GM23338 (cell line): ENCODE data around the gene NTNG1. TPM values are rescaled to one million over a fixed set of nuclear protein-coding genes. Genes with fewer than 3 reads are reported as not detected.

ENCODE experiments used
- ATAC-seq: fragments of 200-7000 bp; cut with Tn5 transposase; 3 replicates; pipeline ENCODE4 v1.9.1; 2020
- DNase-seq: peaks from one replicate; pipeline ENCODE4 v3.0.0-alpha.2; 2015; ENCODE audit warnings: low spot score
- H2AFZ ChIP-seq: fragments of 200-600 bp; sonication (generic); 2 replicates; pipeline ENCODE4 v1.8.0; 2016; ENCODE audit warnings: antibody characterized with exemption, mild to moderate bottlenecking, moderate library complexity
- H3F3A ChIP-seq: fragments of 200-600 bp; sonication (generic); replicated peaks from 2 replicates; pipeline ENCODE4 v1.8.0; 2017; ENCODE audit warnings: antibody characterized with exemption, mixed run types, low read depth
- H3K27ac ChIP-seq: fragments of 200-600 bp; sonication (generic); 2 replicates; pipeline ENCODE4 v1.6.1; 2016; ENCODE audit warnings: low read depth
- H3K27me3 ChIP-seq: fragments of 200-600 bp; sonication (generic); 2 replicates; pipeline ENCODE4 v1.8.0; 2016; ENCODE audit warnings: mild to moderate bottlenecking, mixed run types, moderate library complexity; ENCODE audit not compliant: insufficient read depth
- H3K36me3 ChIP-seq: fragments of 200-600 bp; sonication (generic); 2 replicates; pipeline ENCODE4 v1.8.0; 2016; ENCODE audit warnings: mild to moderate bottlenecking; ENCODE audit not compliant: insufficient read depth
- H3K4me1 ChIP-seq: fragments of 200-600 bp; sonication (generic); 2 replicates; pipeline ENCODE4 v1.8.0; 2016; ENCODE audit warnings: mild to moderate bottlenecking, moderate library complexity; ENCODE audit not compliant: insufficient read depth
- H3K4me2 ChIP-seq: fragments of 200-600 bp; sonication (generic); 2 replicates; pipeline ENCODE4 v1.7.1; 2017; ENCODE audit warnings: mixed run types
- H3K4me3 ChIP-seq: fragments of 200-600 bp; sonication (generic); 2 replicates; pipeline ENCODE4 v1.6.1; 2016; ENCODE audit warnings: mixed run types
- H3K79me2 ChIP-seq: fragments of 200-600 bp; sonication (generic); replicated peaks from 2 replicates; pipeline ENCODE4 v1.8.0; 2017; ENCODE audit warnings: mild to moderate bottlenecking; ENCODE audit not compliant: insufficient read depth
- H3K9me2 ChIP-seq: fragments of 200-600 bp; sonication (generic); 2 replicates; pipeline ENCODE4 v1.8.0; 2017; ENCODE audit not compliant: insufficient read depth
- H4K20me1 ChIP-seq: fragments of 200-600 bp; sonication (generic); replicated peaks from 2 replicates; pipeline ENCODE4 v1.8.0; 2017; ENCODE audit warnings: mild to moderate bottlenecking; ENCODE audit not compliant: insufficient read depth
- H3K27ac Mint-ChIP-seq: 2 replicates; pipeline ENCODE4 v1.8.0; 2020; ENCODE audit warnings: inconsistent platforms, mild to moderate bottlenecking, moderate library complexity, mixed read lengths
- H3K27me3 Mint-ChIP-seq: 3 replicates; pipeline ENCODE4 v1.8.0; 2022; ENCODE audit warnings: low read depth, mild to moderate bottlenecking, moderate library complexity, mixed read lengths, inconsistent platforms; ENCODE audit not compliant: insufficient read depth, poor library complexity
- H3K36me3 Mint-ChIP-seq: 3 replicates; pipeline ENCODE4 v1.8.0; 2021; ENCODE audit warnings: low read depth, mild to moderate bottlenecking, inconsistent platforms, moderate library complexity, mixed read lengths
- H3K4me1 Mint-ChIP-seq: 3 replicates; pipeline ENCODE4 v1.8.0; 2020; ENCODE audit warnings: mild to moderate bottlenecking, inconsistent platforms, mixed read lengths
- H3K4me3 Mint-ChIP-seq: 3 replicates; pipeline ENCODE4 v1.8.0; 2021; ENCODE audit warnings: moderate library complexity, mild to moderate bottlenecking, inconsistent platforms, mixed read lengths
- H3K9me3 Mint-ChIP-seq: 3 replicates; pipeline ENCODE4 v1.8.0; 2020; ENCODE audit warnings: moderate library complexity, mild to moderate bottlenecking, inconsistent platforms, mixed read lengths
- EZH2 ChIP-seq: fragments of 200-600 bp; sonication (generic); IDR thresholded peaks from one replicate; pipeline ENCODE4 v1.8.0; 2017; ENCODE audit warnings: antibody characterized with exemption, mild to moderate bottlenecking, low read depth; ENCODE audit not compliant: unreplicated experiment
- EZH2phosphoT487 ChIP-seq: fragments of 200-600 bp; sonication (generic); IDR thresholded peaks from one replicate; pipeline ENCODE4 v1.8.1; 2018; ENCODE audit warnings: antibody characterized with exemption; ENCODE audit not compliant: unreplicated experiment
- NANOG ChIP-seq: IDR thresholded peaks from 2 replicates; pipeline ENCODE4 v1.6.1; 2016; ENCODE audit warnings: antibody characterized with exemption, borderline replicate concordance
- POLR2AphosphoS5 ChIP-seq: IDR thresholded peaks from 2 replicates; pipeline ENCODE4 v1.6.1; 2016; ENCODE audit warnings: antibody characterized with exemption, low read depth
- STAT1 ChIP-seq: IDR thresholded peaks from one replicate; pipeline ENCODE4 v1.6.1; 2016; ENCODE audit warnings: antibody characterized with exemption; ENCODE audit not compliant: unreplicated experiment
- ZNF114 ChIP-seq: fragments of 250-450 bp; sonication (Bioruptor Pico); IDR thresholded peaks from 2 replicates; pipeline ENCODE4 v1.5.0; 2020; ENCODE audit warnings: mild to moderate bottlenecking, moderate library complexity
- ZNF331 ChIP-seq: fragments of 250-450 bp; sonication (Bioruptor Pico); IDR thresholded peaks from 2 replicates; pipeline ENCODE4 v1.5.0; 2020; ENCODE audit warnings: low read depth, mild to moderate bottlenecking, moderate library complexity
- polyA plus RNA-seq: library from polyadenylated mRNA; unstranded; fragments of >200 nt; fragmentation: Nextera tagmentation; extraction: Ambion mirVana; gene quantifications from 2 replicates; pipeline ENCODE4 v1.2.1, GENCODE V29; 2016
- total RNA-seq: library from RNA; depleted of rRNA; stranded (reverse); fragments of >200 nt; shearing (Covaris generic); gene quantifications from 2 replicates; pipeline ENCODE4 v1.2.3, GENCODE V29; 2014
- TF ChIP-seq, protein P1 (sequence below): fragments of 250-450 bp; sonication (Bioruptor Pico); IDR thresholded peaks from 2 replicates; pipeline ENCODE4 v1.5.0; 2020; ENCODE audit warnings: mild to moderate bottlenecking, moderate library complexity
- TF ChIP-seq, protein P2 (sequence below), 2 experiments: fragments of 200-600 bp in 1 of 2; sonication (generic) in 1 of 2; conservative IDR thresholded peaks; 2 replicates each; pipeline versions ENCODE4 v1.5.1 to v1.6.1; 2016 to 2017; ENCODE audit warnings: antibody characterized with exemption in 2 of 2, low read depth in 2 of 2, mild to moderate bottlenecking in 2 of 2, moderate library complexity in 1 of 2

The NTNG1 gene
- total and polyA plus RNA-seq, 2 experiments from 2014 or later = 7.2 to 10.3 TPM

DNA sequence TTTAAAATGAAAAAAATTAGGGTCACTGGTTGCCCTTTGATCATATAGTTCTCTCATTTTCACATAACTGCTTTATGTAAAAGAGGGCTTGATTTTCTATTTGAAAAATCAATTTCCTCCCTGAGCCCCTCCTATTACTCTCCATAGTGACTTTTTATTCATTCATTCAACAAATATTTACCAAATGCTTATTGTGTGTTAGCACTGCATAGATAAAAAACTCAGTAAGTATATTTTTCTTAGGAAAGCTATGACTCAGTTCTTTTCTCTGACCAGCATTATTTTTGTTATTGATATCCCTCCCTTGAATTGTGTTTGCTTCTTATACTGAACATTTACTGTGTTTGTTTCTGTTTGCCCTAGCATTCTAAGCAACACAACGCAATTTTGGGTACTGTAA lies 59.8 kb downstream of the NTNG1 start (continued):
- TF ChIP-seq, protein P1, sequence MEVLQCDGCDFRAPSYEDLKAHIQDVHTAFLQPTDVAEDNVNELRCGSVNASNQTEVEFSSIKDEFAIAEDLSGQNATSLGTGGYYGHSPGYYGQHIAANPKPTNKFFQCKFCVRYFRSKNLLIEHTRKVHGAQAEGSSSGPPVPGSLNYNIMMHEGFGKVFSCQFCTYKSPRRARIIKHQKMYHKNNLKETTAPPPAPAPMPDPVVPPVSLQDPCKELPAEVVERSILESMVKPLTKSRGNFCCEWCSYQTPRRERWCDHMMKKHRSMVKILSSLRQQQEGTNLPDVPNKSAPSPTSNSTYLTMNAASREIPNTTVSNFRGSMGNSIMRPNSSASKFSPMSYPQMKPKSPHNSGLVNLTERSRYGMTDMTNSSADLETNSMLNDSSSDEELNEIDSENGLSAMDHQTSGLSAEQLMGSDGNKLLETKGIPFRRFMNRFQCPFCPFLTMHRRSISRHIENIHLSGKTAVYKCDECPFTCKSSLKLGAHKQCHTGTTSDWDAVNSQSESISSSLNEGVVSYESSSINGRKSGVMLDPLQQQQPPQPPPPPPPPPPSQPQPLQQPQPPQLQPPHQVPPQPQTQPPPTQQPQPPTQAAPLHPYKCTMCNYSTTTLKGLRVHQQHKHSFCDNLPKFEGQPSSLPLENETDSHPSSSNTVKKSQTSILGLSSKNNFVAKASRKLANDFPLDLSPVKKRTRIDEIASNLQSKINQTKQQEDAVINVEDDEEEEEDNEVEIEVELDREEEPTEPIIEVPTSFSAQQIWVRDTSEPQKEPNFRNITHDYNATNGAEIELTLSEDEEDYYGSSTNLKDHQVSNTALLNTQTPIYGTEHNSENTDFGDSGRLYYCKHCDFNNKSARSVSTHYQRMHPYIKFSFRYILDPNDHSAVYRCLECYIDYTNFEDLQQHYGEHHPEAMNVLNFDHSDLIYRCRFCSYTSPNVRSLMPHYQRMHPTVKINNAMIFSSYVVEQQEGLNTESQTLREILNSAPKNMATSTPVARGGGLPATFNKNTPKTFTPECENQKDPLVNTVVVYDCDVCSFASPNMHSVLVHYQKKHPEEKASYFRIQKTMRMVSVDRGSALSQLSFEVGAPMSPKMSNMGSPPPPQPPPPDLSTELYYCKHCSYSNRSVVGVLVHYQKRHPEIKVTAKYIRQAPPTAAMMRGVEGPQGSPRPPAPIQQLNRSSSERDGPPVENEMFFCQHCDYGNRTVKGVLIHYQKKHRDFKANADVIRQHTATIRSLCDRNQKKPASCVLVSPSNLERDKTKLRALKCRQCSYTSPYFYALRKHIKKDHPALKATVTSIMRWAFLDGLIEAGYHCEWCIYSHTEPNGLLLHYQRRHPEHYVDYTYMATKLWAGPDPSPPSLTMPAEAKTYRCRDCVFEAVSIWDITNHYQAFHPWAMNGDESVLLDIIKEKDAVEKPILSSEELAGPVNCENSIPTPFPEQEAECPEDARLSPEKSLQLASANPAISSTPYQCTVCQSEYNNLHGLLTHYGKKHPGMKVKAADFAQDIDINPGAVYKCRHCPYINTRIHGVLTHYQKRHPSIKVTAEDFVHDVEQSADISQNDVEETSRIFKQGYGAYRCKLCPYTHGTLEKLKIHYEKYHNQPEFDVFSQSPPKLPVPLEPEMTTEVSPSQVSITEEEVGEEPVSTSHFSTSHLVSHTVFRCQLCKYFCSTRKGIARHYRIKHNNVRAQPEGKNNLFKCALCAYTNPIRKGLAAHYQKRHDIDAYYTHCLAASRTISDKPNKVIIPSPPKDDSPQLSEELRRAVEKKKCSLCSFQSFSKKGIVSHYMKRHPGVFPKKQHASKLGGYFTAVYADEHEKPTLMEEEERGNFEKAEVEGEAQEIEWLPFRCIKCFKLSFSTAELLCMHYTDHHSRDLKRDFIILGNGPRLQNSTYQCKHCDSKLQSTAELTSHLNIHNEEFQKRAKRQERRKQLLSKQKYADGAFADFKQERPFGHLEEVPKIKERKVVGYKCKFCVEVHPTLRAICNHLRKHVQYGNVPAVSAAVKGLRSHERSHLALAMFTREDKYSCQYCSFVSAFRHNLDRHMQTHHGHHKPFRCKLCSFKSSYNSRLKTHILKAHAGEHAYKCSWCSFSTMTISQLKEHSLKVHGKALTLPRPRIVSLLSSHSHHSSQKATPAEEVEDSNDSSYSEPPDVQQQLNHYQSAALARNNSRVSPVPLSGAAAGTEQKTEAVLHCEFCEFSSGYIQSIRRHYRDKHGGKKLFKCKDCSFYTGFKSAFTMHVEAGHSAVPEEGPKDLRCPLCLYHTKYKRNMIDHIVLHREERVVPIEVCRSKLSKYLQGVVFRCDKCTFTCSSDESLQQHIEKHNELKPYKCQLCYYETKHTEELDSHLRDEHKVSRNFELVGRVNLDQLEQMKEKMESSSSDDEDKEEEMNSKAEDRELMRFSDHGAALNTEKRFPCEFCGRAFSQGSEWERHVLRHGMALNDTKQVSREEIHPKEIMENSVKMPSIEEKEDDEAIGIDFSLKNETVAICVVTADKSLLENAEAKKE (CRISPR knock-in tag) = no peak

DNA sequence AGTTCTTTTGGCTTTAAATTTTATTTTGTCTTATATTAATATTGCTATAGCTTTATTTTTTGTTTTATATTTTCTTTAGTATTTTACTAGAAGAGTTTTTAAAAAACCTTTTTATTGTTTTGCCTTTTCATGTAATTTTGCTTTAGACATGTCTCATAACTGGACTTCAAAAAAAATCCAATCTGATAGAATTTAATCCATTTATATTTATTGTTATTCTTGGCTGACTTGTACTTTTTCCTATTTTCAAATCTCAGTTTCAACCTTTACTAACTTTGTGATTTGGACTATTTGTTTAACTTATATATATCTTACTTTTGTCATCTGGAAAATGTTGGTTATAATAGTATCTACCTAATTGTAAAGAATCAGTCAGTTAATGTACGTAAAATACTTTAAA lies 61.2 kb downstream of the NTNG1 start:
- H3K27me3 ChIP-seq = no peaks in the 10 kb centered on the region
- peaks cover 3% of the 10 kb centered on the region; the same call in 1 of the 3 replicates for H3K9me3 Mint-ChIP-seq
- DNase-seq (no peak), ATAC-seq (no peak)
- peaks cover 2% of the 10 kb centered on the region; the same call in 1 of the 3 replicates for H3K4me1 Mint-ChIP-seq
- no peaks in the 10 kb centered on the region for H3K4me1 ChIP-seq
- H3K79me2 ChIP-seq = no peaks in the 10 kb centered on the region
- no peak overlapping the region for H3K4me3 ChIP-seq
- no peaks in the 10 kb centered on the region for H3K27me3 Mint-ChIP-seq
- H3K4me3 Mint-ChIP-seq = no peak overlapping the region
- H3K4me2 ChIP-seq = no peak overlapping the region
- H3K36me3 ChIP-seq = no peaks in the 10 kb centered on the region
- no peak overlapping the region for H2AFZ ChIP-seq
- 0 out of 3 replicates have a peak, but pooled peaks cover 3% of the 10 kb centered on the region for H3K36me3 Mint-ChIP-seq
- H3F3A ChIP-seq = no peaks in the 10 kb centered on the region
- no peak overlapping the region for H3K27ac ChIP-seq
- H3K9me2 ChIP-seq = no peaks in the 10 kb centered on the region
- no peak overlapping the region for H3K27ac Mint-ChIP-seq
- H4K20me1 ChIP-seq = no peaks in the 10 kb centered on the region
- no peak for TF ChIP-seq ZNF114 (CRISPR knock-in tag)
- TF ChIP-seq, protein P2, sequence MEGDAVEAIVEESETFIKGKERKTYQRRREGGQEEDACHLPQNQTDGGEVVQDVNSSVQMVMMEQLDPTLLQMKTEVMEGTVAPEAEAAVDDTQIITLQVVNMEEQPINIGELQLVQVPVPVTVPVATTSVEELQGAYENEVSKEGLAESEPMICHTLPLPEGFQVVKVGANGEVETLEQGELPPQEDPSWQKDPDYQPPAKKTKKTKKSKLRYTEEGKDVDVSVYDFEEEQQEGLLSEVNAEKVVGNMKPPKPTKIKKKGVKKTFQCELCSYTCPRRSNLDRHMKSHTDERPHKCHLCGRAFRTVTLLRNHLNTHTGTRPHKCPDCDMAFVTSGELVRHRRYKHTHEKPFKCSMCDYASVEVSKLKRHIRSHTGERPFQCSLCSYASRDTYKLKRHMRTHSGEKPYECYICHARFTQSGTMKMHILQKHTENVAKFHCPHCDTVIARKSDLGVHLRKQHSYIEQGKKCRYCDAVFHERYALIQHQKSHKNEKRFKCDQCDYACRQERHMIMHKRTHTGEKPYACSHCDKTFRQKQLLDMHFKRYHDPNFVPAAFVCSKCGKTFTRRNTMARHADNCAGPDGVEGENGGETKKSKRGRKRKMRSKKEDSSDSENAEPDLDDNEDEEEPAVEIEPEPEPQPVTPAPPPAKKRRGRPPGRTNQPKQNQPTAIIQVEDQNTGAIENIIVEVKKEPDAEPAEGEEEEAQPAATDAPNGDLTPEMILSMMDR (conservative IDR thresholded peaks at IDR 0.05; ENCODE audit: low read depth in 2 of 2) = no peak
- TF ChIP-seq POLR2AphosphoS5 = no peak
- no peak for TF ChIP-seq NANOG
- TF ChIP-seq EZH2phosphoT487 = no peak
- TF ChIP-seq EZH2 = no peak
- TF ChIP-seq STAT1 = no peak
- no peak for TF ChIP-seq ZNF331 (CRISPR knock-in tag)
- TF ChIP-seq, protein P1 (CRISPR knock-in tag) = no peak
